Psoas muscle (tissue), 8 donors: ENCODE results near the gene CHURC1. TPM values are rescaled to one million over a fixed set of nuclear protein-coding genes. Genes with fewer than 3 reads are reported as not detected.

Source experiments
- ATAC-seq, 4 donors: fragments of 200-7000 bp; cut with Tn5 transposase; one replicate each; pipeline ENCODE4 v1.9.1; 2020; ENCODE audit warnings: moderate library complexity in 3 of 4, mild to moderate bottlenecking in 2 of 4
- DNase-seq, 2 donors: peaks; one replicate each; pipeline ENCODE4 v3.0.0-alpha.2; 2020
- H3K27ac ChIP-seq: fragments of 200-600 bp; one replicate; pipeline ENCODE4 v1.8.0; 2022
- H3K27me3 ChIP-seq, 3 donors: fragments of 200-600 bp in 1 of 3; one replicate each; pipeline versions ENCODE4 v1.6.1 to v1.8.0; 2013 to 2022; ENCODE audit warnings: low read length in 2 of 3, mild to moderate bottlenecking in 2 of 3, moderate library complexity in 1 of 3; ENCODE audit not compliant: insufficient read depth in 3 of 3
- H3K36me3 ChIP-seq, 2 donors: fragments of 200-600 bp in 1 of 2; one replicate each; pipeline versions ENCODE4 v1.6.1 to v1.8.0; 2013 to 2022; ENCODE audit warnings: low read depth in 1 of 2, mild to moderate bottlenecking in 1 of 2, moderate library complexity in 1 of 2; ENCODE audit not compliant: insufficient read depth in 1 of 2
- H3K4me1 ChIP-seq: fragments of 200-600 bp; one replicate; pipeline ENCODE4 v1.8.0; 2022
- H3K4me3 ChIP-seq: fragments of 200-600 bp; one replicate; pipeline ENCODE4 v1.8.0; 2022; ENCODE audit warnings: mild to moderate bottlenecking
- H3K9me3 ChIP-seq: fragments of 200-600 bp; one replicate; pipeline ENCODE4 v1.8.0; 2022
- WGBS, 3 donors: extraction: QIAGEN DNeasy Blood & Tissue Kit; methylation state at CpG; one replicate each; pipeline versions ENCODE4 v1.1.6 to v1.1.7; 2013; 5-methylcytosine and 5-hydroxymethylcytosine counted together
- intact Hi-C, 2 donors: fragments of 100-400 bp; cut with DNase I; formaldehyde crosslinking; loops; one replicate each; pipeline versions ENCODE4 v1.11.0 to v1.14.2; 2022
- polyA plus RNA-seq, 3 donors: library from polyadenylated mRNA; stranded (reverse); fragments of 200-250 nt; gene quantifications; one replicate each; pipeline ENCODE4 v1.2.3, GENCODE V29; 2013
- total RNA-seq, 4 donors: library from RNA; stranded (reverse); fragmentation: NEBNext Ultra II Directional in 2 of 4; extraction: Animal tissue kit (Norgen Biotek cat#: 25700) in 2 of 4; gene quantifications; one replicate each; pipeline versions ENCODE4 v1.2.1 to v1.2.4, GENCODE V29; 2021 to 2023
- TF ChIP-seq, protein P1 (sequence below): fragments of 200-600 bp; IDR thresholded peaks from one replicate; pipeline ENCODE4 v1.8.0; 2022; ENCODE audit warnings: antibody characterized with exemption
- donor health status: healthy with polysubstance abuse.
- donor health status: DM: no; HTN: no; CAD: no; lungs with moderate emphysema.
- donor health status: Bipolar disorder and iron deficiency.
- donor health status: healthy.
- donor health status: DM: yes; HTN: yes; CAD: no.
- donor health status: DM: no; HTN: no; CAD: no.
- donor health status: DM: no; HTN: no; CAD: no.
- donor health status: DM: yes; HTN: yes; CAD: no.

The CHURC1 gene
- total and polyA plus RNA-seq, 7 donors = 31.4 to 112 (median 77.9) TPM

DNA sequence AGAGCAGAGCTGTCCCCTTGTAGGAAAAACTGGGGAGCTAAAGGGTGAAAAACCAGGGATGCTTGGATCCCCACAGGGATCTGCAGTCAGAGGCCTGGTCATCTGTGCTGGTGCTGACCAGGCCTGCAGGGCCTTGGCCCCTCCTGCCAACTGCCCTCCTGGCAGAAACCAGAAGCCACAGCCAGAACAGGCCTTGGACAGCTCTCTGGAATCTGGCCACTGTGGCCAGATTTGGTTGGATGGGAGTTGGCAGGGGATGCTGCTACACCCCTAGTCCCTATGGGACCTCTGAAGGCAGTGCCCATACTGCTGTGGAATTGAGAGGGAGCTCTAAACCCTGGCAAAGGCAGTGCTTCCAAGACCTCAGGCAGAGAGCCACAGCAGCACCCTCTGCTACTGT is 37.5 kb downstream of the CHURC1 start:
- Histone ChIP-seq H3K36me3 (peaks cover 0 to 17% of the 10 kb centered on the region in 2 donors), H3K4me3 (peak overlapping the region; percentile 19), H3K9me3 (no peaks in the 10 kb centered on the region), H3K27ac (peak overlapping the region; percentile 96), H3K27me3 (no peaks in the 10 kb centered on the region), H3K4me1 (peaks cover 44% of the 10 kb centered on the region)
- intact Hi-C loops = no loop called here
- ATAC-seq (peak; percentile 57 to 78 (median 65)), DNase-seq (peak; percentile 37 to 79)
- TF ChIP-seq, protein P1, sequence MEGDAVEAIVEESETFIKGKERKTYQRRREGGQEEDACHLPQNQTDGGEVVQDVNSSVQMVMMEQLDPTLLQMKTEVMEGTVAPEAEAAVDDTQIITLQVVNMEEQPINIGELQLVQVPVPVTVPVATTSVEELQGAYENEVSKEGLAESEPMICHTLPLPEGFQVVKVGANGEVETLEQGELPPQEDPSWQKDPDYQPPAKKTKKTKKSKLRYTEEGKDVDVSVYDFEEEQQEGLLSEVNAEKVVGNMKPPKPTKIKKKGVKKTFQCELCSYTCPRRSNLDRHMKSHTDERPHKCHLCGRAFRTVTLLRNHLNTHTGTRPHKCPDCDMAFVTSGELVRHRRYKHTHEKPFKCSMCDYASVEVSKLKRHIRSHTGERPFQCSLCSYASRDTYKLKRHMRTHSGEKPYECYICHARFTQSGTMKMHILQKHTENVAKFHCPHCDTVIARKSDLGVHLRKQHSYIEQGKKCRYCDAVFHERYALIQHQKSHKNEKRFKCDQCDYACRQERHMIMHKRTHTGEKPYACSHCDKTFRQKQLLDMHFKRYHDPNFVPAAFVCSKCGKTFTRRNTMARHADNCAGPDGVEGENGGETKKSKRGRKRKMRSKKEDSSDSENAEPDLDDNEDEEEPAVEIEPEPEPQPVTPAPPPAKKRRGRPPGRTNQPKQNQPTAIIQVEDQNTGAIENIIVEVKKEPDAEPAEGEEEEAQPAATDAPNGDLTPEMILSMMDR = no peak

DNA sequence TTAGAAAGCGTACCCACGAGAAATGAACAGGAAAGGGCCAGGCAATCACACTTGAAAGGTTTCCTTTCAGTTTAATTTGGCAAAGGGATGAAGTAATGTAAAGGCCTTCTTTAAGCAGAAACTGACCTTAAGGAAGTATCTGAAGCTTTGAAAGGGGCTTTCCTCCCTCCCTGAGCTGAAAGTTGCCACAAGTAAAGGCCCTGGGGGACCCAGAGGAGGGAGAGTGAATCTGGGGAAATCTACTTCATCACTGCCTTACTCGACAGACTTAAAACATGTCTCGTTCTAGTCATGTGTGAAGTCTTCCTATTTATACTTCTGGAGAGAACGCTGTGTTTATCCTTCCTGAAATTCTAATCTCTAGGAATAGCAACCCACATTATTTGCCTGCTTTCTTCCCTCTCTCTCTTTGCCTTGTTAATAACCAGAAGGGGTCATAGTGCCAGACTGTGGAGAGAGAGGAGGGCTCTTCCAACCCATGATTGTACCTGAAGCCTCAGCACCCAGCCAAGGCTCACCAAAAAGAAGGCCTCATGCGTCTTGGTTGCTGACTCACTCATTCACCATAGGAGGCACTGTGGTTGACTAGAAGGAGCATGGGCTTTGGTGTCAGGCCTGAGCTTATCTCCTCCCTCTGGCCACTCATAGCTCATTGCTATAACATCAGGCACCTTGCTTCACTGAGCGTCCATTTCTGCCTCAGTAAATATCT is 38.5 kb downstream of the CHURC1 start:
- H3K9me3 ChIP-seq = no peaks in the 10 kb centered on the region
- intact Hi-C loops = no loop called here
- TF ChIP-seq, protein P1 = no peak
- H3K27me3 ChIP-seq = no peaks in the 10 kb centered on the region
- peaks cover 0 to 16% of the 10 kb centered on the region in 2 donors for H3K36me3 ChIP-seq
- DNase-seq (no peak), ATAC-seq (peak in 1 of 4 donors; percentile 15)
- H3K4me3 ChIP-seq = no peak overlapping the region
- H3K27ac ChIP-seq = peak overlapping the region; percentile 96
- 54 to 59% (median 58%) methylated on average over 7 of the region's 7 CpGs for WGBS, 3 donors
- H3K4me1 ChIP-seq = peaks cover 43% of the 10 kb centered on the region

DNA sequence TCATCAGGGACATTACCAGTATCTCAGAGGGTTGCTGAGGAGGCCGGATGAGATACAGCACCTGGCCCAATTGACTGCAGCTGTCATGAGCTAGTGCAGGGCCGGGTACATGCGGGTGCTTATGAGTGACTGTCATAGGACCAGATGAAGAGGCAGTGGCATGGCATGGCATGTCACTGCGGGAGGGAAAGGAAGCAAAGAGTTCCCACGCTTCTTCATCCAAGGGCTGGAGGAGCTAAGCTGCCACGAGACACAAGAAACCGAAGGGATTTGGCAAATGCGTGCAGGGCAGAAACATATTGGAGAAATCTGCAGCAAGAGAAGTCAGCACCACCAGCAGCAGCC is 39.0 kb downstream of the CHURC1 start:
- peaks cover 38% of the 10 kb centered on the region for H3K4me1 ChIP-seq
- ATAC-seq (peak in 1 of 4 donors; percentile 4), DNase-seq (no peak)
- H3K9me3 ChIP-seq = no peaks in the 10 kb centered on the region
- H3K4me3 ChIP-seq = no peak overlapping the region
- intact Hi-C loops = no loop called here
- TF ChIP-seq, protein P1 = no peak
- WGBS, 3 donors = 39 to 73% (median 46%) methylated on average over 8 of the region's 8 CpGs
- H3K27ac ChIP-seq = peak overlapping the region; percentile 96
- peaks cover 0 to 11% of the 10 kb centered on the region in 2 donors for H3K36me3 ChIP-seq
- no peaks in the 10 kb centered on the region for H3K27me3 ChIP-seq

DNA sequence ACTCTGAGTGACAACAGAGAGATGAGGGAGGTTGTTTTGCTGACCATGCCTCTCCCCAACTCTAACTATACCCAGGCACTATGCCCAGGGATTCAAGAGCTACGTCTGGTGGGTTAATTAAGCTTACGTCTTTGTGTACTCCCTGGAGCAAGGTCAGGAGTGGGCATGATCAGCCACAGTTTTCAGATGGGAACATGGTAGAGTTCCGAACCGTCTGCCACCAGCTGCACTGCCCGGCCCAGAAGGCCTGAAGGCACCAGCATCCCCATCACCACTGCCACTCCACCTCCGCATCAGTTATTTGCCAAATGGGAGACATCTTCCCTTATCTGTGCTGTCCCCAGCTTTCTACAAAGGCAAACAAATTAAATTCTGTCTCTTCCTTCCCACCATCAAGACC is 39.4 kb downstream of the CHURC1 start:
- 66 to 85% (median 69%) methylated on average over 6 of the region's 6 CpGs for WGBS, 3 donors
- no peak overlapping the region for H3K4me3 ChIP-seq
- ATAC-seq = no peak
- H3K9me3 ChIP-seq = no peaks in the 10 kb centered on the region
- intact Hi-C loops = no loop called here
- H3K36me3 ChIP-seq = peaks cover 0 to 7% of the 10 kb centered on the region in 2 donors
- DNase-seq = no peak
- TF ChIP-seq, protein P1 = no peak
- H3K4me1 ChIP-seq = peaks cover 34% of the 10 kb centered on the region
- H3K27me3 ChIP-seq = no peaks in the 10 kb centered on the region
- H3K27ac ChIP-seq = peak overlapping the region; percentile 96
